ENCODE measurements around the gene ZNF649. TPM values are rescaled to one million over a fixed set of nuclear protein-coding genes. Genes with fewer than 3 reads are reported as not detected.

The ZNF649 gene
- total and polyA plus RNA-seq, 10 of the 15 experiments (the other 5 are each of a cell fraction or from before 2014, with no cell fraction given), result 0.87 to 9.7 (median 4.7) TPM

DNA sequence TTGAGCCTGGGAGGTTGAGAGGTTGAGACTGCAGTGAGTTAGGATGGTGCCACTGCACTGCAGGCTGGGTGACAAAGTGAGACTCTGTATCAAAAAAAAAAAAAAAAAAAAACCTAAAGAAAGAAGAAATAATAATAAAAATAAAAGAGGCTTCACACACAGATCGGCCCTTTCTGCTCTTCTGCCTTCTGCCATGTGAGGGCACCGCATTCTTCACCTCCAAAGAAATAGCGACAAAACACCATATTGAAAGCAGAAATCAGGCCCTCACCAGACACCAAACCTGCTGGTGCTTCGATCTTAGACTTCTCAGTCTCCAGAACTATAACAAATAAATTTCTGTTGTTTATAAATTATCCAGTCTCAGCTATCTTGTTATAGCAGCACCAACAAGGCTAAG, 3.0 kb downstream of the ZNF649 start:
- ChIA-PET RAD21 (ENCODE audit: unreplicated experiment) (no interaction called here), SMC1A (ENCODE audit: uncharacterized antibody, unreplicated experiment) (no interaction called here), CTCF (no interaction called here), POLR2A (no interaction called here)
- Histone ChIP-seq H3K36me3 (ENCODE audit: control insufficient read depth in 2 of 2, insufficient read depth in 2 of 2, low read length in 1 of 2) (peaks cover 2 to 13% of the 10 kb centered on the region in 2 experiments; a peak in 3 of 4 replicates), H3K27me3 (replicated peaks in 1 of 2; ENCODE audit: control insufficient read depth in 2 of 2, insufficient read depth in 2 of 2, low read length in 1 of 2) (no peaks in the 10 kb centered on the region), H3K27ac (ENCODE audit: control insufficient read depth, insufficient read depth) (no peak overlapping the region), H3K9me3 (replicated peaks; ENCODE audit: control insufficient read depth, insufficient read depth, low read length) (peaks cover 50% of the 10 kb centered on the region), H3K4me1 (ENCODE audit: control insufficient read depth, insufficient read depth, low read length) (no peaks in the 10 kb centered on the region), H3K79me2 (ENCODE audit: control insufficient read depth, insufficient read depth, low read length) (peaks cover 8% of the 10 kb centered on the region), H3K4me2 (ENCODE audit: control insufficient read depth, insufficient read depth) (no peak overlapping the region), H3K4me3 (no peak overlapping the region), H4K20me1 (ENCODE audit: control insufficient read depth, insufficient read depth) (no peaks in the 10 kb centered on the region), H2AFZ (ENCODE audit: control insufficient read depth, low read depth, low read length) (no peak overlapping the region), H3K9ac (ENCODE audit: control insufficient read depth, insufficient read depth, low read length) (no peak overlapping the region)
- no TSS peak for BruUV-seq (replicated peaks)
- DNase-seq (ENCODE audit: low read depth, low spot score), result no peak
- WGBS (ENCODE audit: insufficient coverage, insufficient replicate concordance, low lambda C conversion rate, missing lambda C conversion rate), result 100% methylated on average over 4 of the region's 4 CpGs
- ATAC-seq, result no peak
- no peak for FAIRE-seq
- intact Hi-C loops (cut with micrococcal nuclease; ENCODE audit: unreplicated experiment), result no loop called here
- in situ Hi-C loops (cut with MboI), result no loop called here
- TF ChIP-seq EZH2 (IDR thresholded peaks at IDR 0.05; ENCODE audit: borderline replicate concordance, control insufficient read depth, low read depth, low read length) (no peak), HDAC2 (IDR thresholded peaks at IDR 0.05) (no peak), EP300 (IDR thresholded peaks at IDR 0.05; ENCODE audit: borderline replicate concordance in 1 of 2, control insufficient read depth in 1 of 2, low read depth in 2 of 2, low read length in 2 of 2) (no peak), ZBED1 (IDR thresholded peaks at IDR 0.05; ENCODE audit: borderline replicate concordance) (no peak), GABPA (IDR thresholded peaks at IDR 0.05; ENCODE audit: low read depth) (no peak), TCF12 (IDR thresholded peaks at IDR 0.05; ENCODE audit: low read depth, low read length) (no peak), SUPT20H (IDR thresholded peaks at IDR 0.05; ENCODE audit: borderline replicate concordance, control insufficient read depth, low read depth, low read length) (no peak), MYB (IDR thresholded peaks at IDR 0.05; ENCODE audit: borderline replicate concordance, low read depth, low read length) (no peak), KLF5 (IDR thresholded peaks at IDR 0.05; ENCODE audit: partially characterized antibody) (no peak), SIX5 (IDR thresholded peaks at IDR 0.05; ENCODE audit: low read depth, low read length, severe bottlenecking) (no peak), SMC3 (IDR thresholded peaks at IDR 0.05; ENCODE audit: borderline replicate concordance, low read length) (no peak), ZZZ3 (IDR thresholded peaks at IDR 0.05; ENCODE audit: control insufficient read depth, insufficient read length, low read depth) (no peak), POLR2A (IDR thresholded peaks at IDR 0.05; ENCODE audit: low read depth, low read length) (no peak), MXI1 (IDR thresholded peaks at IDR 0.05; ENCODE audit: low read depth, low read length) (no peak)
- TF ChIP-seq, protein P1, sequence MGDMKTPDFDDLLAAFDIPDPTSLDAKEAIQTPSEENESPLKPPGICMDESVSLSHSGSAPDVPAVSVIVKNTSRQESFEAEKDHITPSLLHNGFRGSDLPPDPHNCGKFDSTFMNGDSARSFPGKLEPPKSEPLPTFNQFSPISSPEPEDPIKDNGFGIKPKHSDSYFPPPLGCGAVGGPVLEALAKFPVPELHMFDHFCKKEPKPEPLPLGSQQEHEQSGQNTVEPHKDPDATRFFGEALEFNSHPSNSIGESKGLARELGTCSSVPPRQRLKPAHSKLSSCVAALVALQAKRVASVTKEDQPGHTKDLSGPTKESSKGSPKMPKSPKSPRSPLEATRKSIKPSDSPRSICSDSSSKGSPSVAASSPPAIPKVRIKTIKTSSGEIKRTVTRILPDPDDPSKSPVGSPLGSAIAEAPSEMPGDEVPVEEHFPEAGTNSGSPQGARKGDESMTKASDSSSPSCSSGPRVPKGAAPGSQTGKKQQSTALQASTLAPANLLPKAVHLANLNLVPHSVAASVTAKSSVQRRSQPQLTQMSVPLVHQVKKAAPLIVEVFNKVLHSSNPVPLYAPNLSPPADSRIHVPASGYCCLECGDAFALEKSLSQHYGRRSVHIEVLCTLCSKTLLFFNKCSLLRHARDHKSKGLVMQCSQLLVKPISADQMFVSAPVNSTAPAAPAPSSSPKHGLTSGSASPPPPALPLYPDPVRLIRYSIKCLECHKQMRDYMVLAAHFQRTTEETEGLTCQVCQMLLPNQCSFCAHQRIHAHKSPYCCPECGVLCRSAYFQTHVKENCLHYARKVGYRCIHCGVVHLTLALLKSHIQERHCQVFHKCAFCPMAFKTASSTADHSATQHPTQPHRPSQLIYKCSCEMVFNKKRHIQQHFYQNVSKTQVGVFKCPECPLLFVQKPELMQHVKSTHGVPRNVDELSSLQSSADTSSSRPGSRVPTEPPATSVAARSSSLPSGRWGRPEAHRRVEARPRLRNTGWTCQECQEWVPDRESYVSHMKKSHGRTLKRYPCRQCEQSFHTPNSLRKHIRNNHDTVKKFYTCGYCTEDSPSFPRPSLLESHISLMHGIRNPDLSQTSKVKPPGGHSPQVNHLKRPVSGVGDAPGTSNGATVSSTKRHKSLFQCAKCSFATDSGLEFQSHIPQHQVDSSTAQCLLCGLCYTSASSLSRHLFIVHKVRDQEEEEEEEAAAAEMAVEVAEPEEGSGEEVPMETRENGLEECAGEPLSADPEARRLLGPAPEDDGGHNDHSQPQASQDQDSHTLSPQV (IDR thresholded peaks at IDR 0.05), result no peak
- TF ChIP-seq, protein P2, sequence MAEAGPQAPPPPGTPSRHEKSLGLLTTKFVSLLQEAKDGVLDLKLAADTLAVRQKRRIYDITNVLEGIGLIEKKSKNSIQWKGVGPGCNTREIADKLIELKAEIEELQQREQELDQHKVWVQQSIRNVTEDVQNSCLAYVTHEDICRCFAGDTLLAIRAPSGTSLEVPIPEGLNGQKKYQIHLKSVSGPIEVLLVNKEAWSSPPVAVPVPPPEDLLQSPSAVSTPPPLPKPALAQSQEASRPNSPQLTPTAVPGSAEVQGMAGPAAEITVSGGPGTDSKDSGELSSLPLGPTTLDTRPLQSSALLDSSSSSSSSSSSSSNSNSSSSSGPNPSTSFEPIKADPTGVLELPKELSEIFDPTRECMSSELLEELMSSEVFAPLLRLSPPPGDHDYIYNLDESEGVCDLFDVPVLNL (IDR thresholded peaks at IDR 0.05; ENCODE audit: low read depth, low read length), result no peak
- TF ChIP-seq, protein P3, sequence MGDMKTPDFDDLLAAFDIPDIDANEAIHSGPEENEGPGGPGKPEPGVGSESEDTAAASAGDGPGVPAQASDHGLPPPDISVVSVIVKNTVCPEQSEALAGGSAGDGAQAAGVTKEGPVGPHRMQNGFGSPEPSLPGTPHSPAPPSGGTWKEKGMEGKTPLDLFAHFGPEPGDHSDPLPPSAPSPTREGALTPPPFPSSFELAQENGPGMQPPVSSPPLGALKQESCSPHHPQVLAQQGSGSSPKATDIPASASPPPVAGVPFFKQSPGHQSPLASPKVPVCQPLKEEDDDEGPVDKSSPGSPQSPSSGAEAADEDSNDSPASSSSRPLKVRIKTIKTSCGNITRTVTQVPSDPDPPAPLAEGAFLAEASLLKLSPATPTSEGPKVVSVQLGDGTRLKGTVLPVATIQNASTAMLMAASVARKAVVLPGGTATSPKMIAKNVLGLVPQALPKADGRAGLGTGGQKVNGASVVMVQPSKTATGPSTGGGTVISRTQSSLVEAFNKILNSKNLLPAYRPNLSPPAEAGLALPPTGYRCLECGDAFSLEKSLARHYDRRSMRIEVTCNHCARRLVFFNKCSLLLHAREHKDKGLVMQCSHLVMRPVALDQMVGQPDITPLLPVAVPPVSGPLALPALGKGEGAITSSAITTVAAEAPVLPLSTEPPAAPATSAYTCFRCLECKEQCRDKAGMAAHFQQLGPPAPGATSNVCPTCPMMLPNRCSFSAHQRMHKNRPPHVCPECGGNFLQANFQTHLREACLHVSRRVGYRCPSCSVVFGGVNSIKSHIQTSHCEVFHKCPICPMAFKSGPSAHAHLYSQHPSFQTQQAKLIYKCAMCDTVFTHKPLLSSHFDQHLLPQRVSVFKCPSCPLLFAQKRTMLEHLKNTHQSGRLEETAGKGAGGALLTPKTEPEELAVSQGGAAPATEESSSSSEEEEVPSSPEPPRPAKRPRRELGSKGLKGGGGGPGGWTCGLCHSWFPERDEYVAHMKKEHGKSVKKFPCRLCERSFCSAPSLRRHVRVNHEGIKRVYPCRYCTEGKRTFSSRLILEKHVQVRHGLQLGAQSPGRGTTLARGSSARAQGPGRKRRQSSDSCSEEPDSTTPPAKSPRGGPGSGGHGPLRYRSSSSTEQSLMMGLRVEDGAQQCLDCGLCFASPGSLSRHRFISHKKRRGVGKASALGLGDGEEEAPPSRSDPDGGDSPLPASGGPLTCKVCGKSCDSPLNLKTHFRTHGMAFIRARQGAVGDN (IDR thresholded peaks at IDR 0.05), result no peak
